Thyroid gland (tissue), 4 donors: Measurements from ENCODE around the gene GRAMD1B. TPM values are rescaled to one million over a fixed set of nuclear protein-coding genes. Genes with fewer than 3 reads are reported as not detected.
"Not testable (repeated sequence)": the region's sequence is repeated elsewhere in the genome, so short reads cannot be mapped to it uniquely, and the experiment has no call there.

Source experiments
- DNase-seq, 2 donors: peaks; one replicate each; pipeline ENCODE4 v3.0.0-alpha.2; 2019
- H3K27ac ChIP-seq, 3 donors: fragments of 200-600 bp; sonication (generic); 1 replicate in 2 of 3; 2 replicates in 1 of 3; pipeline ENCODE4 v1.5.1; 2016 to 2019; ENCODE audit warnings: mild to moderate bottlenecking in 1 of 3, moderate library complexity in 1 of 3
- H3K27me3 ChIP-seq: fragments of 200-600 bp; sonication (generic); one replicate; pipeline ENCODE4 v1.5.1; 2019
- H3K36me3 ChIP-seq, 2 donors: fragments of 200-600 bp; sonication (generic); one replicate each; pipeline ENCODE4 v1.5.1; 2016 to 2019
- H3K4me1 ChIP-seq, 2 donors: fragments of 200-600 bp; sonication (generic); one replicate each; pipeline ENCODE4 v1.5.1; 2017 to 2019
- H3K4me3 ChIP-seq, 3 donors: fragments of 200-600 bp; sonication (generic); replicated peaks in 1 of 3; 1 replicate in 2 of 3; 2 replicates in 1 of 3; pipeline ENCODE4 v1.5.1; 2016; ENCODE audit warnings: mild to moderate bottlenecking in 1 of 3
- H3K9me3 ChIP-seq: fragments of 200-600 bp; sonication (generic); one replicate; pipeline ENCODE4 v1.5.1; 2017
- CTCF ChIP-seq, 6 experiments: fragments of 200-600 bp in 3 of 6; fragments of 450-650 bp in 3 of 6; sonication (generic) in 3 of 6; IDR thresholded peaks; one replicate each; pipeline ENCODE4 v1.5.1; 2016 to 2019; ENCODE audit warnings: antibody characterized with exemption in 6 of 6, mild to moderate bottlenecking in 2 of 6, inconsistent platforms in 1 of 6, moderate library complexity in 1 of 6
- POLR2A ChIP-seq, 2 donors: fragments of 450-650 bp; IDR thresholded peaks; one replicate each; pipeline ENCODE4 v1.6.1; 2017; ENCODE audit warnings: antibody characterized with exemption in 2 of 2, mild to moderate bottlenecking in 2 of 2, moderate library complexity in 1 of 2
- WGBS, 2 donors: methylation state at CpG; one replicate each; pipeline ENCODE4 v1.1.5; 2017; 5-methylcytosine and 5-hydroxymethylcytosine counted together
- intact Hi-C: fragments of 100-400 bp; cut with DNase I; formaldehyde crosslinking; loops from one replicate; pipeline ENCODE4 v1.15.1; 2023
- total RNA-seq, 4 donors: library from RNA; depleted of rRNA; stranded (reverse); fragments of >200 nt; gene quantifications; one replicate each; pipeline ENCODE4 v1.2.3, GENCODE V29; 2016

The GRAMD1B gene
- total RNA-seq, 4 donors from 2014 or later = 7.0 to 22.7 (median 9.2) TPM

- peak overlapping the region in 1 of 3 donors; percentile 66 for H3K27ac ChIP-seq
- H3K36me3 ChIP-seq = no peaks in the 10 kb centered on the region
- H3K27me3 ChIP-seq = no peaks in the 10 kb centered on the region
- peaks cover 0 to 32% of the 10 kb centered on the region in 2 donors for H3K4me1 ChIP-seq
- H3K9me3 ChIP-seq = no peaks in the 10 kb centered on the region
- intact Hi-C loops = no loop called here
- H3K4me3 ChIP-seq = no peak overlapping the region
- WGBS, 2 donors = 57 to 59% methylated on average over 9 to 11 of the region's 11 CpGs
- peak in 1 of 2 donors; percentile 8 for DNase-seq
- TF ChIP-seq CTCF (IDR thresholded peaks at IDR 0.05) (no peak), POLR2A (IDR thresholded peaks at IDR 0.05) (no peak)
Observed at GRCh38 chr11:123519055-123519796, 89.2 kb downstream of the GRAMD1B start.

GRCh38 chr11:123519797-123520193 lies 89.7 kb downstream of the GRAMD1B start:
- WGBS, 2 donors = 65 to 69% methylated on average over 6 to 7 of the region's 7 CpGs

GRCh38 chr11:123520476-123520875 lies 90.4 kb downstream of the GRAMD1B start:
- H3K36me3 ChIP-seq, H3K27me3 ChIP-seq, intact Hi-C loops, H3K9me3 ChIP-seq, H3K4me3 ChIP-seq, DNase-seq: not testable (repeated sequence)
- Histone ChIP-seq H3K4me1 (peaks cover 0 to 32% of the 10 kb centered on the region in 2 donors), H3K27ac (peak overlapping the region in 1 of 3 donors; percentile 66)
- WGBS, 2 donors = 96% methylated on average over 6 of the region's 6 CpGs

More at GRCh38 chr11:123519797-123520193, 89.7 kb downstream of the GRAMD1B start:
- Histone ChIP-seq H3K27me3 (no peaks in the 10 kb centered on the region), H3K9me3 (no peaks in the 10 kb centered on the region), H3K4me1 (peaks cover 0 to 32% of the 10 kb centered on the region in 2 donors), H3K4me3 (no peak overlapping the region), H3K36me3 (no peaks in the 10 kb centered on the region), H3K27ac (peak overlapping the region in 1 of 3 donors; percentile 66)
- no peak for DNase-seq
- intact Hi-C loops = no loop called here
- TF ChIP-seq CTCF (IDR thresholded peaks at IDR 0.05) (no peak), POLR2A (IDR thresholded peaks at IDR 0.05) (no peak)

- no peaks in the 10 kb centered on the region for H3K36me3 ChIP-seq
- no peak for DNase-seq
- H3K9me3 ChIP-seq = no peaks in the 10 kb centered on the region
- intact Hi-C loops = no loop called here
- WGBS, 2 donors = 87 to 91% methylated on average over 3 of the region's 3 CpGs
- H3K4me1 ChIP-seq = peaks cover 0 to 32% of the 10 kb centered on the region in 2 donors
- TF ChIP-seq CTCF (IDR thresholded peaks at IDR 0.05) (no peak), POLR2A (IDR thresholded peaks at IDR 0.05) (no peak)
- H3K27me3 ChIP-seq = no peaks in the 10 kb centered on the region
- no peak overlapping the region for H3K27ac ChIP-seq
- H3K4me3 ChIP-seq = no peak overlapping the region
Observed at GRCh38 chr11:123521001-123521400, 90.9 kb downstream of the GRAMD1B start.

GRCh38 chr11:123521930-123522329 lies 91.9 kb downstream of the GRAMD1B start:
- H3K27ac ChIP-seq = no peak overlapping the region
- no peak for DNase-seq
- no peaks in the 10 kb centered on the region for H3K36me3 ChIP-seq
- 79 to 82% methylated on average over 3 of the region's 3 CpGs for WGBS, 2 donors
- H3K9me3 ChIP-seq = no peaks in the 10 kb centered on the region
- H3K4me3 ChIP-seq = no peak overlapping the region
- intact Hi-C loops = no loop called here
- TF ChIP-seq POLR2A (IDR thresholded peaks at IDR 0.05) (no peak), CTCF (IDR thresholded peaks at IDR 0.05) (no peak)
- H3K4me1 ChIP-seq = peaks cover 0 to 32% of the 10 kb centered on the region in 2 donors
- H3K27me3 ChIP-seq = no peaks in the 10 kb centered on the region
